Lower leg skin (tissue), 4 donors: ENCODE data around the gene TGFBI. TPM values are rescaled to one million over a fixed set of nuclear protein-coding genes. Genes with fewer than 3 reads are reported as not detected.
A peak's percentile ranks its signal among the peaks of the same experiment; 100 is the strongest.

ENCODE experiments used
- DNase-seq, 2 donors: peaks; one replicate each; pipeline ENCODE4 v3.0.0-alpha.2; 2019; ENCODE audit warnings: low spot score in 2 of 2
- H3K4me3 ChIP-seq: fragments of 200-600 bp; sonication (generic); 2 replicates; pipeline ENCODE4 v1.5.1; 2017; ENCODE audit warnings: mild to moderate bottlenecking, low read depth; ENCODE audit not compliant: poor library complexity, severe bottlenecking
- CTCF ChIP-seq, 3 donors: fragments of 450-650 bp; IDR thresholded peaks; one replicate each; pipeline ENCODE4 v1.5.1; 2016; ENCODE audit warnings: antibody characterized with exemption in 3 of 3, mild to moderate bottlenecking in 3 of 3, moderate library complexity in 2 of 3
- POLR2A ChIP-seq, 2 donors: fragments of 450-650 bp; IDR thresholded peaks; one replicate each; pipeline ENCODE4 v1.6.1; 2016 to 2017; ENCODE audit warnings: antibody characterized with exemption in 2 of 2, mild to moderate bottlenecking in 1 of 2, moderate library complexity in 1 of 2
- WGBS, 2 donors: methylation state at CpG; one replicate each; pipeline ENCODE4 v1.1.5; 2018; 5-methylcytosine and 5-hydroxymethylcytosine counted together
- intact Hi-C: fragments of 100-400 bp; cut with DNase I; formaldehyde crosslinking; loops from one replicate; pipeline ENCODE4 v1.15.0; 2023; ENCODE audit warnings: low total_unique reads
- total RNA-seq, 4 donors: library from RNA; depleted of rRNA; stranded (reverse); fragments of >200 nt; gene quantifications; one replicate each; pipeline ENCODE4 v1.1.0, GENCODE V29; 2016

Gene TGFBI
- total RNA-seq, 4 donors from 2014 or later = 312 to 829 (median 484) TPM

- intact Hi-C loops = no loop called here
- WGBS, 2 donors = 38 to 54% methylated on average over 4 to 5 of the region's 5 CpGs
- TF ChIP-seq CTCF (IDR thresholded peaks at IDR 0.05) = no peak
- no peak for TF ChIP-seq POLR2A (IDR thresholded peaks at IDR 0.05)
- H3K4me3 ChIP-seq = no peak overlapping the region
- no peak for DNase-seq
Observed at GRCh38 chr5:136001466-136001981, 27.3 kb upstream of the TGFBI start.

GRCh38 chr5:136004436-136004835 lies 24.4 kb upstream of the TGFBI start:
- H3K4me3 ChIP-seq = no peak overlapping the region
- no peak for DNase-seq
- 96% methylated on average over 3 of the region's 3 CpGs for WGBS, 2 donors
- TF ChIP-seq POLR2A (IDR thresholded peaks at IDR 0.05) (no peak), CTCF (IDR thresholded peaks at IDR 0.05) (no peak)
- intact Hi-C loops = no loop called here

GRCh38 chr5:136005476-136005875 lies 23.3 kb upstream of the TGFBI start:
- DNase-seq = peak in 1 of 2 donors; percentile 69
- intact Hi-C loops = no loop called here
- H3K4me3 ChIP-seq = no peak overlapping the region
- WGBS, 2 donors = 74 to 86% methylated on average over 9 of the region's 9 CpGs
- no peak for TF ChIP-seq CTCF (IDR thresholded peaks at IDR 0.05)

- 80 to 88% methylated on average over 11 of the region's 11 CpGs for WGBS, 2 donors
- intact Hi-C loops = no loop called here
Observed at GRCh38 chr5:136006164-136006563, 22.6 kb upstream of the TGFBI start.

GRCh38 chr5:136006761-136007251 lies 22.0 kb upstream of the TGFBI start:
- whole genome bisulfite sequencing, 2 donors = 81 to 89% methylated on average over 7 of the region's 7 CpGs
- TF ChIP-seq POLR2A (IDR thresholded peaks at IDR 0.05) (no peak), CTCF (IDR thresholded peaks at IDR 0.05) (no peak)
- peak in 1 of 2 donors; percentile 71 for DNase-seq
- no peak overlapping the region for H3K4me3 ChIP-seq
- intact Hi-C loops = no loop called here

More at GRCh38 chr5:136006164-136006563, 22.6 kb upstream of the TGFBI start:
- DNase-seq = peak in 1 of 2 donors; percentile 32
- no peak overlapping the region for H3K4me3 ChIP-seq
- TF ChIP-seq POLR2A (IDR thresholded peaks at IDR 0.05) = no peak
- TF ChIP-seq CTCF (IDR thresholded peaks at IDR 0.05) = no peak

GRCh38 chr5:136007271-136007670 lies 21.5 kb upstream of the TGFBI start:
- no peak for TF ChIP-seq CTCF (IDR thresholded peaks at IDR 0.05)
- TF ChIP-seq POLR2A (IDR thresholded peaks at IDR 0.05) = no peak
- H3K4me3 ChIP-seq = no peak overlapping the region
- DNase-seq = no peak
- WGBS, 2 donors = 81 to 93% methylated on average over 4 of the region's 4 CpGs
- intact Hi-C loops = no loop called here
